MCF 10A (cell line): ENCODE results near the gene TOB2. TPM values are rescaled to one million over a fixed set of nuclear protein-coding genes. Genes with fewer than 3 reads are reported as not detected.
"Not testable (repeated sequence)": the region's sequence is repeated elsewhere in the genome, so short reads cannot be mapped to it uniquely, and the experiment has no call there.

Source experiments
- BruUV-seq: library from RNA; stranded (reverse); fragments of 400-500 nt; replicated peaks from 2 replicates; lab custom pipeline; 2021; lab: Mats Ljungman, UMichigan
- CTCF ChIA-PET: fragments of 300-600 bp; sonication (Branson Sonifier 250); formaldehyde crosslinking; extraction: SDS; loops from one replicate; lab custom pipeline; 2021; ENCODE audit warnings: antibody characterized with exemption, inconsistent platforms; lab: Yijun Ruan, JAX
- POLR2A ChIA-PET: fragments of 300-600, 350-650 bp; sonication (Branson Sonifier 250); formaldehyde crosslinking; extraction: SDS; loops from one replicate; lab custom pipeline; 2020; ENCODE audit warnings: antibody characterized with exemption, inconsistent platforms; lab: Yijun Ruan, JAX
- DNase-seq: peaks from one replicate; pipeline ENCODE4 v3.0.0-alpha.2; 2018; ENCODE audit not compliant: unreplicated experiment
- H3K27ac Mint-ChIP-seq: one replicate; pipeline ENCODE4 v1.8.0; 2022; ENCODE audit warnings: mild to moderate bottlenecking, low read depth, mixed read lengths; ENCODE audit not compliant: unreplicated experiment
- H3K27me3 Mint-ChIP-seq: one replicate; pipeline ENCODE4 v1.8.0; 2022; ENCODE audit warnings: mixed read lengths; ENCODE audit not compliant: insufficient read depth, unreplicated experiment
- H3K36me3 Mint-ChIP-seq: one replicate; pipeline ENCODE4 v1.8.0; 2022; ENCODE audit warnings: mild to moderate bottlenecking, moderate library complexity, mixed read lengths; ENCODE audit not compliant: insufficient read depth, unreplicated experiment
- H3K4me1 Mint-ChIP-seq: one replicate; pipeline ENCODE4 v1.8.0; 2022; ENCODE audit warnings: mixed read lengths; ENCODE audit not compliant: insufficient read depth, unreplicated experiment
- H3K4me3 Mint-ChIP-seq: one replicate; pipeline ENCODE4 v1.8.0; 2022; ENCODE audit warnings: mild to moderate bottlenecking, moderate library complexity, mixed read lengths; ENCODE audit not compliant: unreplicated experiment
- H3K9me3 Mint-ChIP-seq: one replicate; pipeline ENCODE4 v1.8.0; 2022; ENCODE audit warnings: mixed read lengths; ENCODE audit not compliant: unreplicated experiment
- CTCF ChIP-seq: fragments of 200-600 bp; IDR thresholded peaks from one replicate; pipeline ENCODE4 v1.8.0; 2022; ENCODE audit warnings: antibody characterized with exemption, mild to moderate bottlenecking; ENCODE audit not compliant: unreplicated experiment
- intact Hi-C: fragments of 100-400 bp; cut with micrococcal nuclease; formaldehyde crosslinking; loops from 2 replicates; pipeline ENCODE4 v1.14.1; 2022
- total RNA-seq: library from RNA; stranded (reverse); gene quantifications from 2 replicates; pipeline ENCODE4 v1.2.3, GENCODE V29; 2022

TOB2 gene
- total RNA-seq, 1 experiment from 2014 or later: 25.4 TPM

- no peak overlapping the region for H3K4me3 Mint-ChIP-seq
- no peaks in the 10 kb centered on the region for H3K27me3 Mint-ChIP-seq
- no peaks in the 10 kb centered on the region for H3K4me1 Mint-ChIP-seq
- BruUV-seq: no TSS peak
- POLR2A ChIA-PET: interaction anchor here (0.6 to 1.1 kb wide), 2 partner anchors 17 to 197 kb away, joined by 3 read pairs; no protein-coding TSS in a partner anchor
- no peak for TF ChIP-seq CTCF
- H3K27ac Mint-ChIP-seq: no peak overlapping the region
- no peak for DNase-seq
- intact Hi-C loops: no loop called here
- H3K36me3 Mint-ChIP-seq: peaks cover 87% of the 10 kb centered on the region
- no peaks in the 10 kb centered on the region for H3K9me3 Mint-ChIP-seq
- CTCF ChIA-PET: interaction anchor here (0.6 kb wide), 1 partner anchor 151 kb away, joined by 3 read pairs; no protein-coding TSS in a partner anchor
Observed at GRCh38 chr22:41435560-41435959, 11.0 kb downstream of the TOB2 start.

- H3K9me3 Mint-ChIP-seq, H3K27ac Mint-ChIP-seq, CTCF ChIA-PET, intact Hi-C loops, H3K27me3 Mint-ChIP-seq, BruUV-seq, H3K4me1 Mint-ChIP-seq, DNase-seq, H3K4me3 Mint-ChIP-seq, POLR2A ChIA-PET: not testable (repeated sequence)
- peaks cover 88% of the 10 kb centered on the region for H3K36me3 Mint-ChIP-seq
Observed at GRCh38 chr22:41434361-41435003, 12.1 kb downstream of the TOB2 start.

GRCh38 chr22:41433480-41433879, 13.1 kb downstream of the TOB2 start:
- POLR2A ChIA-PET: not testable (repeated sequence)

GRCh38 chr22:41431656-41432055, 14.9 kb downstream of the TOB2 start:
- intact Hi-C loops: no loop called here
- Mint-ChIP-seq H3K27me3 (no peaks in the 10 kb centered on the region), H3K36me3 (peaks cover 64% of the 10 kb centered on the region), H3K9me3 (no peaks in the 10 kb centered on the region), H3K4me1 (no peaks in the 10 kb centered on the region), H3K4me3 (no peak overlapping the region), H3K27ac (no peak overlapping the region)
- no TSS peak for BruUV-seq
- no peak for TF ChIP-seq CTCF
- no peak for DNase-seq
- CTCF ChIA-PET: no interaction called here
- POLR2A ChIA-PET: no interaction called here

More at GRCh38 chr22:41433480-41433879, 13.1 kb downstream of the TOB2 start:
- H3K4me1 Mint-ChIP-seq, BruUV-seq, H3K9me3 Mint-ChIP-seq, CTCF ChIA-PET, H3K27ac Mint-ChIP-seq, intact Hi-C loops, DNase-seq, H3K4me3 Mint-ChIP-seq, H3K27me3 Mint-ChIP-seq: not testable (repeated sequence)
- H3K36me3 Mint-ChIP-seq: peaks cover 82% of the 10 kb centered on the region

- TF ChIP-seq CTCF: no peak
- ChIA-PET CTCF (no interaction called here), POLR2A (no interaction called here)
- Mint-ChIP-seq H3K4me1 (peaks cover 6% of the 10 kb centered on the region), H3K9me3 (no peaks in the 10 kb centered on the region), H3K27ac (no peak overlapping the region), H3K27me3 (no peaks in the 10 kb centered on the region), H3K36me3 (peaks cover 59% of the 10 kb centered on the region), H3K4me3 (no peak overlapping the region)
- BruUV-seq: no TSS peak
- no peak for DNase-seq
- intact Hi-C loops: no loop called here
Observed at GRCh38 chr22:41429951-41430332, 16.7 kb downstream of the TOB2 start.
